GM18517 (cell line): ENCODE data around the gene MAP1LC3B2.
A peak's percentile ranks its signal among the peaks of the same experiment; 100 is the strongest.

Source experiments
- ATAC-seq: cut with Tn5 transposase; IDR thresholded peaks from one replicate; pipeline ENCODE4 v1.9.1; 2021; ENCODE audit warnings: mild to moderate bottlenecking, moderate library complexity; ENCODE audit not compliant: unreplicated experiment

MAP1LC3B2 gene

DNA sequence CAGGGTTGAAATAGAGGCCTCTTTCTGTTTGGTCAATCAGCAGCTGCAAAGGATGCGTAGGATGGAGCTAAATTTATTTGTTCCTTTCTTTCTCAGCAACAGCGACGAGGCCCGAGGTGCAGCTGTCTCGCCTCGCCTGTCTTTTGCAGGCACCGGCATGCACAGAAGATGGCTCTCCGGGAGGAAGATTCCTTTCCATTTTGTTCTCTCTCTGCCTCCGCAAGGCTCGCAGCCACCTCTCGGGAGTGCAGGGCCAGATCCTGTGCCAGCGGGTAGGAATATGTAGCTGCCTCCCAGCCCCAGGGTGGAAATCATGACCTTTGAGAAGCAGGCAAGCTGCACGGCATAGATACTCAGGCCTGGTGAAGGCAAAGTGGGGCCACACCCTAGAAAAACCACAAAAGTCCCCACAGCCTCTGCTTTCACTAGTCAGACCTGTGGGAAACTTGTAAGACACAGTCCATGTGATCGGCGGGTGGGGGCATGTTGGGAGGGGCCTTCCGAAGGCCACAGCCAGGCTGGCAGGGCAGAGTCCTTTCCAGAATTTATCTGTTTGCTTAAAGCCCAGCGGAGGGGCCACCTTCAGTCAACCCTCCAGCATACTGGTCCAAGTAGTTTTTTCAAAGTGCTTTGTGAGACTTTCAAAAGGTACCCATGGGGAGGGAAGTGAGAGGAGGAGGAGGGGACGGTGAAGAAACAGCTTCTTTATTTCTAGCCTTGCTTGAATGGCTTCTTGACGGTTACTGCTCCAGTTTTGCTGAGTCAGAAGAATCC, at the start of gene MAP1LC3B2:
Gene MAP1LC3B2 (plus strand): TSS at position 220 of the 774 bp plus-strand sequence. CDS start 16,562 bp downstream, outside the sequence.
- ATAC-seq, result peak; percentile 77

DNA sequence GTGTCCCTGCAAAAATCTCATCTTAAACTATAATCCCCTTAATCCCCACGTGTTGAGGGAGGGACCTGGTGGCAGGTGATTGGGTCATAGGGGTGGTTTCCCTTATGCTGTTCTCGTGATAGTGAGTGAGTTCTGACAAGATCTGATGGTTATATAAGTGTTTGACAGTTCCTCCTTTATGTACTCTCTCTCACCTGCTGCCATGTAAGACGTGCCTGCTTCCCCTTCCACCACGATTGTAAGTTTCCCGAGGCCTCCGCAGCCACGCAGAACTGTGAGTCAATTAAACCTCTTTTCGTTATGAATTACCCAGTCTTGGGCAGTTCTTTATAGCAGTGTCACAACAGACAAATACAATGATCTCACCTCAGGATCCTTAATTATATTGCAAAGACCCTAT, 45.2 kb upstream of the MAP1LC3B2 start:
- no peak for ATAC-seq

GRCh38 chr12:116515684-116516083, 43.5 kb upstream of the MAP1LC3B2 start:
- no peak for ATAC-seq

GRCh38 chr12:116516657-116517056, 42.5 kb upstream of the MAP1LC3B2 start:
- no peak for ATAC-seq

DNA sequence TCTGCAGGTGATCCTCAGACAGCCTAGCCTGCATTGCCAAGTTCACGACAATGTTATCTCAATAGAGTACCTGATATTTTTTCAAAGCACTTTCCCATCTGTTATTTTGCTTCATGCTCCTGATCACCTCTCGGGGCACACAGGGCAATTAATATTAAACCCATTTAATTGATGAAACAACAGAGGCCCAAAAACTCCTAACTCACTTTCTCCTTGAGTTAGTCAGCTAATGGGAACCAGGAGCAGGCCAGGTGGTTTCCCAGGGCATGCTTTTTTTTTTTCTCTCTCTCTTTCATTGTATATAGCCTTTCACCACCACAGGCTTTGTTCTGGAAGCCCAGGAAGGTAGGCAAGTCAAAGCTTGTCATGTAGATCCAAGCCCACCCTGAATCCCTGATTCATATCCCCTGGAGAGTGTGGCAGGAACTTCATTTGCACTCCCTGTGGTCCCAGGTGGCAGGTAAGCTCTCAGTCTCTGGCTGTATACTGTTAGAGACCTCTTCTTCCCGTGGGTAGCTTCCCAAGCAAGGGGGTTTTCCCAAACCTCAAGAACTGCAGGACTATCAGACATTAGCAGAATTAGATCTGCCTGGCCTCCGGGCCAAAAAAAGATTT, 41.6 kb upstream of the MAP1LC3B2 start:
- no peak for ATAC-seq

DNA sequence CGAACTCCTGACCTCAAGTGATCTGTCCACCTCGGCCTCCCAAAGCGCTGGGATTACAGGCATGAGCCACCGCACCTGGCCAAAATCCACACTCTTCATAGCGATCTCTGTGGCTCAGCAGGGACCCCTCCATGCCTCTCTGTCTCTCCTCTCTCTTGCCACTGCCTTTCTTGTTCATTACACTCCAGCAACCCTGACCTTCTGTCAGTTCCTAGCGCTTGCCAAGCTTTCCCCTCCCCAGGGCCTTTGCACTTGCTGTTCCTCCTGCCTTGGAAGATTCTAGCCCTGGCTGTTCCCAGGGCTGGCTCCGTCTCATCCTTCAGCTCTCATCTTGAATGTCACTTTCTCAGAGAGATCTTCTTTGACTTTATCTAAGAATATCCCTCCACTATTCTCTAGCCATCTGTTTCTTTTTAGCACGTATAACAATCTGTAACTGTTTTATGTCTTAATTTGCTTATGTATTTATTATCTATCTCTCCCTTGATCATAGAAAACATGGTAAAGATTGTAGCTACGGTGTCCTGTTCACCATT, 38.9 kb upstream of the MAP1LC3B2 start:
- no peak for ATAC-seq

- no peak for ATAC-seq
Measured at GRCh38 chr12:116520801-116521471, 38.2 kb upstream of the MAP1LC3B2 start.

- no peak for ATAC-seq
Measured at GRCh38 chr12:116524311-116524710, 34.9 kb upstream of the MAP1LC3B2 start.

DNA sequence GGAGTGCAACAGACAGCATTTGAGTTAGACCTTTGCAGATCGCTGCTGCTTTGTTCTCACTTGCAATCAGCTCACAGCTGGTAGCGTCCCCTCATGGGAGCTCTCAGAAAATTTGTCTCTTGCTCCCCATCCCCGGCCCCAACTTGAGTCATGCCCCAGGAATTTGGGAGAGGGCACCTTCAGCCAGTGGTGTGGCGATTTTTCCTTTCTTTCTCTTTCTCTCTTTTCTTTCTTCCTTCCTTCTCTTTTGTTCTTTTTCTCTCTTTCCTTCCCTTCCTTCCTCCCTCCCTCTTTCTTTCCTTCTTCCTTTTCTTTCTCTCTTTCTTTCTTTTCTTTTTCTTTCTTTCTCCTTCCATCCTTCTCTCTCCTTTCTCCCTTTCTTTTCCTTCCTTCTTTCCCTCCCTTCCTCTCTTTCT, 34.2 kb upstream of the MAP1LC3B2 start:
- no peak for ATAC-seq

DNA sequence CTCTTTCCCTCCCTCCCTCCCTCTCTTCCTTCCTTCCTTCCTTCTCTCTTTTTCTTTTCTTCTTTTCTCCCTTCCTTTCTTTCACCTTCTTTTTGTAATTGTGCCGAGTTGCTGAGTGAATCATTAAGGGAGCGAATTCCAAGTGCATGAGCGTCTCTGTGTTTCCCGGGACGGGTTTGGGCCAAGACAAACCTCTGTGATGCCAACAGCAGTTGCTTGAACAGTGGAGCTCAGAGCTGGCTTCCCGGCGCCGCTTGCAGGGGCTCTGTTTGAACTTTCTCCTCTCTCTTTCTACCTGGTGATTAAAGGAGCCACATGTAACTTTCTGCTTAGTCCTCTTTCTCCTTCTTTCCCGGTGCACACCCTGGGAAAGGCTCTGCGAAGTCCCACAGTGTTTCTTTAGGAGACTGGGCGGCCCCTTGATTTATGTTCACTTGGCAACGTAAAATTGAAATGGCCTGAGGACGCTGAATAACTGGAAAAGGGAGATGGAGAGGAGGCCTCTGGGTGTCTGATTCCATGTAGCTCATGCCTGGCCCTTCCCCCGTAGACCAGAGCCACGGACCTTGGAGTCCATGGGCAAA, 33.7 kb upstream of the MAP1LC3B2 start:
- ATAC-seq, result no peak

GRCh38 chr12:116528065-116528464, 31.1 kb upstream of the MAP1LC3B2 start:
- no peak for ATAC-seq

GRCh38 chr12:116528498-116528897, 30.7 kb upstream of the MAP1LC3B2 start:
- no peak for ATAC-seq

- no peak for ATAC-seq
Measured at GRCh38 chr12:116529048-116529447, 30.1 kb upstream of the MAP1LC3B2 start.

- ATAC-seq, result no peak
Measured at GRCh38 chr12:116529686-116530085, 29.5 kb upstream of the MAP1LC3B2 start.

- ATAC-seq, result no peak
Measured at GRCh38 chr12:116532428-116532827, 26.8 kb upstream of the MAP1LC3B2 start.

DNA sequence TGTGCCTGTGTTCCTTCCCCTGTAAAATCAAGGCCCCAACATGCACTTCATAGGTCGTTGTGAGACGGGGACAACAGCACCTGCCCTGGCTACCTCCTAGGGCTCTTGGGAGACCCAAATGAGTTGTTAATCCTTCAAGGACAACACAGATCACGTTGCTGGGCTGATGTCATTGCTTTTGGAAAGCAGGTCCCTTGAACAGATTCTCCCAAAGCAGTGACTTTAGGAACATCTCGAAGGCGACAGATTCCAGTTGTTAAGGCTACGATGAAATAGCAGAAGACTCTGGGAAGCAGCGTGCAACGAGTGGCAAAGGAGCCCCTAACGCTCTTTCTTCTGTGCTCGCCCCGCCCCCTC, 26.2 kb upstream of the MAP1LC3B2 start:
- ATAC-seq, result no peak

- ATAC-seq, result no peak
Measured at GRCh38 chr12:116533343-116534251, 25.6 kb upstream of the MAP1LC3B2 start.

DNA sequence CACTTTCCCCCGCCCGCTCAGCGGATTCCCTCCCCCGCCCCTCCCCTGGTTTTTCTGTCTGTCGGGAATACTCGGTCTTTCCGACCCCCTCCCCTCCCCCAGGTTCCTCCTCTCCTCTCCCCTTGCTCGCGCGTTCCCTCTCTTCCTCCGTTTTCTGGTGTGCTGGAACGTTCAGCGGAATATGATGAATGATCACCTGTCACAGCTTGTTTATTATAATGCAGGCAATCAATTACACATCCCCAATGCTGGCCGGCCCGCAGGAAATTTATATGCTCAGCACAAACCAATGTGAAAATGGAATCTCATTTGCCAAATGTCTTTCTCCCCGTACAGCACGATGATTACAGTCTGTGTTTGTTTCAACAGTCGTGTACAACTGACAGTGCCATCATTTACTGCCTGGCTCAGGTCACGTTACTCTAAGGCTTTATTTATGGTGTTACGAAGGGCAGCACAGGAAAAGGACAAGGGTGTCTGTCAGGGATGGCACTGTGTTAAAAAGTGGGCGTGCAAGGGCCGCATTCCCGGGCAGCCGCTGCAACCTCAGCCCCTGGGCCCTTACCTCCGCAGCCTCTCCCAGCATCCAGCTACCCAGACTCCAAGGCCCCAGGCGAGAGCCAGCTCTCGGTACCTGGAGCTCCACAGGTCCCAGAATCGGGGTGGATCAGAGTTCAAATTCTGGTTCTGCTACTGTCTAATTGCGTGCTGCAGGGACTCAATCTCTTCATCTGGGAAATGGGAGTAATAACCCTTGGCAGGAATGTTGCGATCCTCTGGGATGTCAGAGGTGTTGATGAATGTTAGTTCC, 24.7 kb upstream of the MAP1LC3B2 start:
- no peak for ATAC-seq

DNA sequence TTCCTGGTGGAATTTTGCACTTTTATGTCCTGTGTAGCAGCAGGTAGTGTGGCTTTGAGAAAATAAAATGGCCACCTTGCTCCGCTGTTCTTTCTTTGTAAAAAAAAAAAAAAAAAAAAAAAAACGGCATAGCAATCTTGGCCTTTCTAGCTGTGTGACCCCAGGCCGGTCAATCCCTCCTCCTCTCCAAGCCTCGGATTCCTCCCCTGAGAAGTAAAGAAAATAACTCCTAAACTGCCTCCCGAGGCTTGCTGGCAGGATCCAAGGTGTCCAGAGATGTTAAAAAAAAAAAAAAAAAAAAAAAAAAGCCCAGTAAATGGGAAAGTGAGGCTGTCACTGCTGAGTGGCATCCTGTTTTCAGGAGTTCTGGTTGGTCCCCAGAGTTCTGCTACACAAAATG, 23.9 kb upstream of the MAP1LC3B2 start:
- no peak for ATAC-seq
